ENCODE results near the gene SCARF2.

Gene SCARF2

DNA sequence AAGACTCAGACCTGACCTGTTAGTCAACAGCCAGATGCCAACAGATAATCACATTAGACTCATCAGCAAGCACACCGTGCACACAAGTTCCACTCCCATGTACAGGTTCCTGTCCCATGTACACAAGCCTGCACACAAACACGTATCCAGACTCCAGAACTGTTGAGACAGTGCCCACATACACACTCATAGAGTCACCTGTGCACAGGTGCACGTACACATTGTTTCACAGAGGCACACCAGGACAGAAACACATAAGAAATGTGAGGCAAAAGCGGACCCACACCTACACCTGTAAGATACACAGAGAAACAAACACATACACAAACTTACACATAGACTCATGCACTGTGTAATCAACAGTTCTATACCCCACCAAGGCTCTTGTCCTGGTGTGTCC lies 46.4 kb downstream of the SCARF2 start:
- no peak overlapping the region for H3K4me3 ChIP-seq (ENCODE audit: low read length)
- DNase-seq (ENCODE audit: low read depth) = no peak
- TF ChIP-seq, protein P1, sequence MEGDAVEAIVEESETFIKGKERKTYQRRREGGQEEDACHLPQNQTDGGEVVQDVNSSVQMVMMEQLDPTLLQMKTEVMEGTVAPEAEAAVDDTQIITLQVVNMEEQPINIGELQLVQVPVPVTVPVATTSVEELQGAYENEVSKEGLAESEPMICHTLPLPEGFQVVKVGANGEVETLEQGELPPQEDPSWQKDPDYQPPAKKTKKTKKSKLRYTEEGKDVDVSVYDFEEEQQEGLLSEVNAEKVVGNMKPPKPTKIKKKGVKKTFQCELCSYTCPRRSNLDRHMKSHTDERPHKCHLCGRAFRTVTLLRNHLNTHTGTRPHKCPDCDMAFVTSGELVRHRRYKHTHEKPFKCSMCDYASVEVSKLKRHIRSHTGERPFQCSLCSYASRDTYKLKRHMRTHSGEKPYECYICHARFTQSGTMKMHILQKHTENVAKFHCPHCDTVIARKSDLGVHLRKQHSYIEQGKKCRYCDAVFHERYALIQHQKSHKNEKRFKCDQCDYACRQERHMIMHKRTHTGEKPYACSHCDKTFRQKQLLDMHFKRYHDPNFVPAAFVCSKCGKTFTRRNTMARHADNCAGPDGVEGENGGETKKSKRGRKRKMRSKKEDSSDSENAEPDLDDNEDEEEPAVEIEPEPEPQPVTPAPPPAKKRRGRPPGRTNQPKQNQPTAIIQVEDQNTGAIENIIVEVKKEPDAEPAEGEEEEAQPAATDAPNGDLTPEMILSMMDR (conservative IDR thresholded peaks at IDR 0.05; ENCODE audit: low read depth, low read length) = no peak

- no peak overlapping the region for H3K4me3 ChIP-seq (ENCODE audit: low read length)
- TF ChIP-seq, protein P1 (conservative IDR thresholded peaks at IDR 0.05; ENCODE audit: low read depth, low read length) = no peak
- DNase-seq (ENCODE audit: low read depth) = no peak
Observed at GRCh38 chr22:20390394-20390907, 47.2 kb downstream of the SCARF2 start.

DNA sequence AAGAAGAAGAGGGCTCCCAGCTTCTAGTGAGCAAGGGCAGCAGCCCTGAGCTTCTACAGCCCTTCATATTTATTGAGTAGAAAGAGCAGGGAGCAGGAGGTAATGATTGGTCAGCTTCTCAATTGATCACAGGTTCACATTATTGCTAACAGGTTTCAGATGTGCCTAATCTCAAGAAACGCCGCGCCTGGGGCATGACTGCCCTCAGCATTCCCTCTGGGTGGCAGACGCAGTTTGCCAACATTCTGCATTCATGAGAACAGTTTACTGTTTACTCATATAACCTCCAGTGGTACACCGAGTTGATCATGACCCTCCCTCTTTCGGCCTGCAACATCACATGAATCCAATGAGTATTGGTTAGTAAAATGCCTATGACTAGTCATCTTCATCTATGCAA lies 48.3 kb downstream of the SCARF2 start:
- DNase-seq (ENCODE audit: low read depth) = no peak
- TF ChIP-seq, protein P1 (conservative IDR thresholded peaks at IDR 0.05; ENCODE audit: low read depth, low read length) = no peak
- H3K4me3 ChIP-seq (ENCODE audit: low read length) = no peak overlapping the region

DNA sequence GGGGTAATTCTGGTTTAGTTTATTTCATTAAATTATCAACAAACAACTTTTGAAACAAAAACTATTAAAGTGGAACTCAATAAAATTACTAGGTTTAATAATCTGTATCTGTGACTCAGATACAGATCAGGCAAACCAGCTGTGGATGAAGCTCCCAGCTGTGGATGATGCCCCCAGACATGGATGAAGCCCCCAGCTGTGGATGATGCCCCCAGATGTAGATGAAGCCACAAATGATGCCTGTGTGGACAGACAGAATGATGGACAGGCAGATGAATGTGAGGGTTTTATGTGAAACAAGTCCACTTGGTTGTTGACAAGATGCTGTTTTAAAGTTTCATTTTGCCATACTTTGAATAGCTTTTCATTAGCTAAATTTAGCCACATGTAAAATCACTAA lies 49.4 kb downstream of the SCARF2 start:
- no peak overlapping the region for H3K4me3 ChIP-seq (ENCODE audit: low read length)
- no peak for DNase-seq (ENCODE audit: low read depth)
- TF ChIP-seq, protein P1 (conservative IDR thresholded peaks at IDR 0.05; ENCODE audit: low read depth, low read length) = no peak

- TF ChIP-seq, protein P1 (conservative IDR thresholded peaks at IDR 0.05; ENCODE audit: low read depth, low read length) = no peak
- no peak for DNase-seq (ENCODE audit: low read depth)
Observed at GRCh38 chr22:20386972-20387371, 50.7 kb downstream of the SCARF2 start.

GRCh38 chr22:20386336-20386735 lies 51.3 kb downstream of the SCARF2 start:
- DNase-seq (ENCODE audit: low read depth) = no peak
- TF ChIP-seq, protein P1 (conservative IDR thresholded peaks at IDR 0.05; ENCODE audit: low read depth, low read length) = no peak
- H3K4me3 ChIP-seq (ENCODE audit: low read length) = no peak overlapping the region

More at GRCh38 chr22:20386972-20387371, 50.7 kb downstream of the SCARF2 start:
- H3K4me3 ChIP-seq (ENCODE audit: low read length) = no peak overlapping the region

- DNase-seq (ENCODE audit: low read depth) = no peak
- TF ChIP-seq, protein P1 (conservative IDR thresholded peaks at IDR 0.05; ENCODE audit: low read depth, low read length) = no peak
- no peak overlapping the region for H3K4me3 ChIP-seq (ENCODE audit: low read length)
Observed at GRCh38 chr22:20384865-20385264, 52.8 kb downstream of the SCARF2 start.

Data from retinal pigment epithelial cell (primary cell).